GM23338 (cell line): ENCODE data around the gene OOSP4A.

Experiments
- CREB1 ChIP-seq: fragments of 250-450 bp; sonication (Bioruptor Pico); IDR thresholded peaks from 2 replicates; pipeline ENCODE4 v1.5.0; 2020; ENCODE audit warnings: low read depth, mild to moderate bottlenecking, moderate library complexity
- EZH2 ChIP-seq: fragments of 200-600 bp; sonication (generic); IDR thresholded peaks from one replicate; pipeline ENCODE4 v1.8.0; 2017; ENCODE audit warnings: antibody characterized with exemption, mild to moderate bottlenecking, low read depth; ENCODE audit not compliant: unreplicated experiment
- EZH2phosphoT487 ChIP-seq: fragments of 200-600 bp; sonication (generic); IDR thresholded peaks from one replicate; pipeline ENCODE4 v1.8.1; 2018; ENCODE audit warnings: antibody characterized with exemption; ENCODE audit not compliant: unreplicated experiment
- POLR2AphosphoS5 ChIP-seq: IDR thresholded peaks from 2 replicates; pipeline ENCODE4 v1.6.1; 2016; ENCODE audit warnings: antibody characterized with exemption, low read depth
- ZNF114 ChIP-seq: fragments of 250-450 bp; sonication (Bioruptor Pico); IDR thresholded peaks from 2 replicates; pipeline ENCODE4 v1.5.0; 2020; ENCODE audit warnings: mild to moderate bottlenecking, moderate library complexity
- TF ChIP-seq, protein P1 (sequence below), 2 experiments: fragments of 200-600 bp in 1 of 2; sonication (generic) in 1 of 2; conservative IDR thresholded peaks; 2 replicates each; pipeline versions ENCODE4 v1.5.1 to v1.6.1; 2016 to 2017; ENCODE audit warnings: antibody characterized with exemption in 2 of 2, low read depth in 2 of 2, mild to moderate bottlenecking in 2 of 2, moderate library complexity in 1 of 2
- TF ChIP-seq, protein P2 (sequence below): IDR thresholded peaks from one replicate; pipeline ENCODE4 v1.6.1; 2018; ENCODE audit warnings: antibody characterized with exemption; ENCODE audit not compliant: unreplicated experiment

DNA sequence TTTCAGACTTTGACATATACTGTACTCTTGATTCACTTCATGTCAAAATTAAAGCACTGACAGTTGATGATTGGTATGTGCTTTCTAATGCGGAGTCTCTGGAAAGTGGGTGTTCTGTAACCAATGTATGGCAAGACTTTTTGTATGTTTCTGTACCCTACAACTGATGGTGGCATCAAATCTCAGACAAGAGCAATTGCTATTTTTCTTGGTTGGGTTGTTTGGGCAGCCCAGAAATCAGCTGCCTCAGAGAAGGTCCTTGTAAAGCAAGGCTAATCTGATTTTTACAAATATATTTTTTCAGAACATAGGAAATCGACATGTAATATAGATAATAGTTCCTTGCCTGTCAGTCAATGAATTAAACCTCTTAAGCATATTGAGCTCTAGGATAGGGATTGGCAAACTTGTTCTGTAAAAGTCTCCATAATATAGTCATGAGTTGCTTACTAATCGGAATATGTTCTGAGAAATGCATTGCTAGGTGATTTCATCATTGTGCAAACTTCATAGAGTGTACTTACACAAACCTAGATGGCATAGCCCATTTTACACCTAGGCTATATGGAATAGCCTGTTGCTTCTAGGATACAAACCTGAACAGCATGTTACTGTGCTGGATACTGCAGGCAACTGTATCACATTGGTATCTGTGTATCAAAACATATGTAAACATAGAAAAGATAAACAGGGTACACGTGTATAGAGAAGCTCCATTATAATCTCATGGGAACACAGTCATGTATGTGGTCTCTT is 10.2 kb upstream of the OOSP4A start:
- TF ChIP-seq, protein P1, sequence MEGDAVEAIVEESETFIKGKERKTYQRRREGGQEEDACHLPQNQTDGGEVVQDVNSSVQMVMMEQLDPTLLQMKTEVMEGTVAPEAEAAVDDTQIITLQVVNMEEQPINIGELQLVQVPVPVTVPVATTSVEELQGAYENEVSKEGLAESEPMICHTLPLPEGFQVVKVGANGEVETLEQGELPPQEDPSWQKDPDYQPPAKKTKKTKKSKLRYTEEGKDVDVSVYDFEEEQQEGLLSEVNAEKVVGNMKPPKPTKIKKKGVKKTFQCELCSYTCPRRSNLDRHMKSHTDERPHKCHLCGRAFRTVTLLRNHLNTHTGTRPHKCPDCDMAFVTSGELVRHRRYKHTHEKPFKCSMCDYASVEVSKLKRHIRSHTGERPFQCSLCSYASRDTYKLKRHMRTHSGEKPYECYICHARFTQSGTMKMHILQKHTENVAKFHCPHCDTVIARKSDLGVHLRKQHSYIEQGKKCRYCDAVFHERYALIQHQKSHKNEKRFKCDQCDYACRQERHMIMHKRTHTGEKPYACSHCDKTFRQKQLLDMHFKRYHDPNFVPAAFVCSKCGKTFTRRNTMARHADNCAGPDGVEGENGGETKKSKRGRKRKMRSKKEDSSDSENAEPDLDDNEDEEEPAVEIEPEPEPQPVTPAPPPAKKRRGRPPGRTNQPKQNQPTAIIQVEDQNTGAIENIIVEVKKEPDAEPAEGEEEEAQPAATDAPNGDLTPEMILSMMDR (conservative IDR thresholded peaks at IDR 0.05; ENCODE audit: low read depth in 2 of 2) = no peak
- TF ChIP-seq EZH2 (no peak), CREB1 (CRISPR knock-in tag) (no peak), ZNF114 (no peak), EZH2phosphoT487 (no peak), POLR2AphosphoS5 (no peak)
- TF ChIP-seq, protein P2, sequence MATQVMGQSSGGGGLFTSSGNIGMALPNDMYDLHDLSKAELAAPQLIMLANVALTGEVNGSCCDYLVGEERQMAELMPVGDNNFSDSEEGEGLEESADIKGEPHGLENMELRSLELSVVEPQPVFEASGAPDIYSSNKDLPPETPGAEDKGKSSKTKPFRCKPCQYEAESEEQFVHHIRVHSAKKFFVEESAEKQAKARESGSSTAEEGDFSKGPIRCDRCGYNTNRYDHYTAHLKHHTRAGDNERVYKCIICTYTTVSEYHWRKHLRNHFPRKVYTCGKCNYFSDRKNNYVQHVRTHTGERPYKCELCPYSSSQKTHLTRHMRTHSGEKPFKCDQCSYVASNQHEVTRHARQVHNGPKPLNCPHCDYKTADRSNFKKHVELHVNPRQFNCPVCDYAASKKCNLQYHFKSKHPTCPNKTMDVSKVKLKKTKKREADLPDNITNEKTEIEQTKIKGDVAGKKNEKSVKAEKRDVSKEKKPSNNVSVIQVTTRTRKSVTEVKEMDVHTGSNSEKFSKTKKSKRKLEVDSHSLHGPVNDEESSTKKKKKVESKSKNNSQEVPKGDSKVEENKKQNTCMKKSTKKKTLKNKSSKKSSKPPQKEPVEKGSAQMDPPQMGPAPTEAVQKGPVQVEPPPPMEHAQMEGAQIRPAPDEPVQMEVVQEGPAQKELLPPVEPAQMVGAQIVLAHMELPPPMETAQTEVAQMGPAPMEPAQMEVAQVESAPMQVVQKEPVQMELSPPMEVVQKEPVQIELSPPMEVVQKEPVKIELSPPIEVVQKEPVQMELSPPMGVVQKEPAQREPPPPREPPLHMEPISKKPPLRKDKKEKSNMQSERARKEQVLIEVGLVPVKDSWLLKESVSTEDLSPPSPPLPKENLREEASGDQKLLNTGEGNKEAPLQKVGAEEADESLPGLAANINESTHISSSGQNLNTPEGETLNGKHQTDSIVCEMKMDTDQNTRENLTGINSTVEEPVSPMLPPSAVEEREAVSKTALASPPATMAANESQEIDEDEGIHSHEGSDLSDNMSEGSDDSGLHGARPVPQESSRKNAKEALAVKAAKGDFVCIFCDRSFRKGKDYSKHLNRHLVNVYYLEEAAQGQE = no peak
